GM12892 (cell line): Measurements from ENCODE around the gene PGR.

ENCODE experiments used
- POLR2A ChIP-seq: IDR thresholded peaks from 2 replicates; pipeline ENCODE4 v1.6.1; 2011; ENCODE audit warnings: low read depth, low read length, control low read depth
- POLR2AphosphoS5 ChIP-seq: IDR thresholded peaks from 2 replicates; pipeline ENCODE4 v1.6.1; 2011; ENCODE audit warnings: low read depth, low read length, control low read depth
- TAF1 ChIP-seq: IDR thresholded peaks from 2 replicates; pipeline ENCODE4 v1.6.1; 2011; ENCODE audit warnings: low read depth, mild to moderate bottlenecking, control low read depth, low read length, borderline replicate concordance

- TF ChIP-seq POLR2AphosphoS5, result no peak
- no peak for TF ChIP-seq TAF1
- no peak for TF ChIP-seq POLR2A
Observed at GRCh38 chr11:101158119-101158518, 28.5 kb upstream of the PGR start.
